PC-3 (cell line): Measurements from ENCODE around the gene UQCR10. TPM values are rescaled to one million over a fixed set of nuclear protein-coding genes. Genes with fewer than 3 reads are reported as not detected.

ENCODE experiments used
- ATAC-seq: fragments of 200-7000 bp; cut with Tn5 transposase; 2 replicates; pipeline ENCODE4 v1.9.1; 2020; ENCODE audit warnings: mild to moderate bottlenecking, moderate library complexity
- BruUV-seq: library from RNA; stranded (reverse); fragments of 400-500 nt; replicated peaks from 2 replicates; lab custom pipeline; 2021; lab: Mats Ljungman, UMichigan
- CTCF ChIA-PET: fragments of 300-600 bp; sonication (Branson Sonifier 250); formaldehyde crosslinking; loops from one replicate; lab custom pipeline; 2022; ENCODE audit warnings: antibody characterized with exemption; lab: Charles Lee
- POLR2A ChIA-PET: fragments of 300-600 bp; sonication (Branson Sonifier 250); formaldehyde crosslinking; loops from one replicate; lab custom pipeline; 2022; ENCODE audit warnings: antibody characterized with exemption; ENCODE audit not compliant: unreplicated experiment; lab: Charles Lee
- DNase-seq: peaks from one replicate; pipeline ENCODE4 v3.0.0-alpha.2; 2015
- H2AFZ ChIP-seq: fragments of 300-600 bp; sonication (generic); 2 replicates; pipeline ENCODE4 v1.6.0; 2016; ENCODE audit warnings: antibody characterized with exemption, low read length
- H3F3A ChIP-seq: fragments of 300-600 bp; sonication (generic); one replicate; pipeline ENCODE4 v1.6.0; 2017; ENCODE audit warnings: antibody characterized with exemption, low read length, control low read depth, mild to moderate bottlenecking; ENCODE audit not compliant: unreplicated experiment
- H3K27ac ChIP-seq: fragments of 300-600 bp; sonication (generic); 2 replicates; pipeline ENCODE4 v1.5.1; 2016; ENCODE audit warnings: mild to moderate bottlenecking, low read length
- H3K27me3 ChIP-seq: fragments of 300-600 bp; sonication (generic); 2 replicates; pipeline ENCODE4 v1.6.1; 2016; ENCODE audit warnings: low read length, mixed read lengths
- H3K36me3 ChIP-seq: fragments of 300-600 bp; sonication (generic); 2 replicates; pipeline ENCODE4 v1.6.1; 2016; ENCODE audit warnings: low read depth, mixed run types, low read length, mixed read lengths
- H3K4me1 ChIP-seq: fragments of 300-600 bp; sonication (generic); 2 replicates; pipeline ENCODE4 v1.5.1; 2016; ENCODE audit warnings: low read length; ENCODE audit not compliant: insufficient read depth
- H3K4me2 ChIP-seq: fragments of 300-600 bp; sonication (generic); 2 replicates; pipeline ENCODE4 v1.6.0; 2016; ENCODE audit warnings: low read length
- H3K4me3 ChIP-seq: fragments of 300-600 bp; sonication (generic); 2 replicates; pipeline ENCODE4 v1.5.1; 2016; ENCODE audit warnings: mild to moderate bottlenecking, low read length, mixed read lengths
- H3K79me2 ChIP-seq: fragments of 300-600 bp; sonication (generic); 2 replicates; pipeline ENCODE4 v1.6.1; 2017; ENCODE audit warnings: low read length, mixed read lengths
- H3K9ac ChIP-seq: fragments of 300-600 bp; sonication (generic); 2 replicates; pipeline ENCODE4 v1.6.0; 2016; ENCODE audit warnings: mild to moderate bottlenecking, low read length
- H3K9me2 ChIP-seq: fragments of 300-600 bp; sonication (generic); replicated peaks from 2 replicates; pipeline ENCODE4 v1.6.1; 2016; ENCODE audit warnings: mixed run types, low read length, mixed read lengths
- H3K9me3 ChIP-seq: fragments of 300-600 bp; sonication (generic); 2 replicates; pipeline ENCODE4 v1.6.1; 2016; ENCODE audit warnings: low read length, mixed read lengths
- H4K20me1 ChIP-seq: fragments of 300-600 bp; sonication (generic); 2 replicates; pipeline ENCODE4 v1.6.1; 2016; ENCODE audit warnings: low read length, mixed read lengths
- CTCF ChIP-seq: fragments of 300-600 bp; sonication (generic); conservative IDR thresholded peaks from 2 replicates; pipeline ENCODE4 v1.5.1; 2017; ENCODE audit warnings: antibody characterized with exemption, low read depth, mild to moderate bottlenecking, low read length
- EZH2 ChIP-seq: fragments of 300-600 bp; sonication (generic); IDR thresholded peaks from one replicate; pipeline ENCODE4 v1.6.1; 2017; ENCODE audit warnings: antibody characterized with exemption, mild to moderate bottlenecking, low read length; ENCODE audit not compliant: unreplicated experiment
- EZH2phosphoT487 ChIP-seq: fragments of 300-600 bp; sonication (generic); IDR thresholded peaks from 2 replicates; pipeline ENCODE4 v1.6.1; 2018; ENCODE audit warnings: mild to moderate bottlenecking, antibody characterized with exemption, low read length, borderline replicate concordance
- intact Hi-C: fragments of 100-400 bp; cut with micrococcal nuclease; formaldehyde crosslinking; loops from 2 replicates; pipeline ENCODE4 v1.9.0; 2023
- total RNA-seq: library from RNA; depleted of rRNA; stranded (reverse); fragments of >200 nt; gene quantifications from 2 replicates; pipeline ENCODE4 v1.2.3, GENCODE V29; 2014

Gene UQCR10
- total RNA-seq, 1 experiment from 2014 or later = 196 TPM

- Histone ChIP-seq H3K4me2 (no peak overlapping the region), H2AFZ (no peak overlapping the region)
- intact Hi-C loops = no loop called here
Observed at GRCh38 chr22:29718949-29719898, 47.9 kb upstream of the UQCR10 start.

GRCh38 chr22:29719899-29720645, 47.1 kb upstream of the UQCR10 start, which contains the start of gene CABP7:
Gene CABP7 (plus strand): TSS chr22:29720003. CDS start chr22:29720425, 422 bp downstream.
- ATAC-seq = peak; percentile 42

More at GRCh38 chr22:29718949-29719898, 47.9 kb upstream of the UQCR10 start:
- peaks cover 8% of the 10 kb centered on the region for H3K27me3 ChIP-seq
- no peaks in the 10 kb centered on the region for H3K79me2 ChIP-seq
- TF ChIP-seq EZH2 (no peak), CTCF (no peak), EZH2phosphoT487 (no peak)
- POLR2A ChIA-PET = no interaction called here
- H3K36me3 ChIP-seq = no peaks in the 10 kb centered on the region
- no peaks in the 10 kb centered on the region for H3F3A ChIP-seq
- H4K20me1 ChIP-seq = no peaks in the 10 kb centered on the region
- no peaks in the 10 kb centered on the region for H3K9me2 ChIP-seq
- no peak for DNase-seq
- no TSS peak for BruUV-seq
- H3K27ac ChIP-seq = no peak overlapping the region
- H3K4me3 ChIP-seq = no peak overlapping the region
- no peaks in the 10 kb centered on the region for H3K9me3 ChIP-seq
- CTCF ChIA-PET = no interaction called here
- H3K4me1 ChIP-seq = no peaks in the 10 kb centered on the region; the same call in 1 of the 2 replicates
- ATAC-seq = no peak
- no peak overlapping the region for H3K9ac ChIP-seq

More at GRCh38 chr22:29719899-29720645, 47.1 kb upstream of the UQCR10 start, which contains the start of gene CABP7:
- DNase-seq = peak; percentile 7
- Histone ChIP-seq H4K20me1 (no peaks in the 10 kb centered on the region), H3K9ac (no peak within 1 kb of the TSS), H3K4me1 (no peaks in the 10 kb centered on the region; the same call in 1 of the 2 replicates), H3K9me3 (no peaks in the 10 kb centered on the region), H3K79me2 (no peaks in the 10 kb centered on the region), H3F3A (no peaks in the 10 kb centered on the region), H3K4me3 (peak within 1 kb of the TSS; percentile 50; the same call in 1 of the 2 replicates), H3K36me3 (no peaks in the 10 kb centered on the region), H2AFZ (0 out of 2 replicates have a peak within 1 kb of the TSS, but pooled peaks have one; percentile 48), H3K9me2 (no peaks in the 10 kb centered on the region), H3K4me2 (peak within 1 kb of the TSS; percentile 73), H3K27me3 (peaks cover 8% of the 10 kb centered on the region), H3K27ac (no peak within 1 kb of the TSS)
- no TSS peak for BruUV-seq
- ChIA-PET CTCF (no interaction called here), POLR2A (no interaction called here)
- TF ChIP-seq EZH2phosphoT487 (no peak), CTCF (no peak), EZH2 (no peak)
- intact Hi-C loops = no loop called here
